ENCODE data around the gene CPXM1. TPM values are rescaled to one million over a fixed set of nuclear protein-coding genes. Genes with fewer than 3 reads are reported as not detected.

Gene CPXM1
- polyA plus RNA-seq, 3 donors: 0.05 TPM; not detected in 2

DNA sequence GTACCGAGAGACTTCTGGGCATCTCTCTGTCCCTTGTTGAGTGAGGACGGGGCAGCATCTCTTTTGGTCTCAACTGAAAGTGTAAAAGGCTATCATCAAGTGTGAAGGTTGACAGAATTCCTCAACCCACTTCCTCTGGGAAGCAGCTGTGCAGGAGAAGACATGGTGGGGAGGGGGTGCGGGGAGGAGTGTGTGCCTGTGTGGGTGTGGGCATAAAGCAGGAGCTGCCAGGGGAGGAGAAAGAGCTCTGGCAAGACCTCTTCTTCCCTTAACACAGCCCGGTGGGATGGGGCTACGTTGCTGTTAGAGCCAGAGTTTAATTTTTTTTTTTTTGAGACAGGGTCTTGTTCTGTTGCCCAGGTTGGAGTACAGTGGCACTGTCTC lies 31.8 kb downstream of the CPXM1 start:
- Histone ChIP-seq H2AFZ (ENCODE audit: insufficient read depth, low read depth, low read length, poor library complexity, severe bottlenecking) (no peak overlapping the region), H3K9ac (ENCODE audit: insufficient read depth, low read length, poor library complexity, severe bottlenecking) (no peak overlapping the region), H3K4me1 (ENCODE audit: control insufficient read depth in 1 of 2, insufficient read depth in 2 of 2, low read length in 2 of 2) (no peaks in the 10 kb centered on the region), H3K79me2 (ENCODE audit: insufficient read depth, low read length) (no peaks in the 10 kb centered on the region), H3K9me3 (replicated peaks in 1 of 2; ENCODE audit: control insufficient read depth in 1 of 2, insufficient read depth in 1 of 2, low read length in 2 of 2) (no peaks in the 10 kb centered on the region), H3K4me3 (replicated peaks in 1 of 3; ENCODE audit: low read depth in 2 of 3, low read length in 3 of 3) (no peak overlapping the region), H4K20me1 (ENCODE audit: insufficient read depth, low read length) (no peaks in the 10 kb centered on the region), H3K27me3 (ENCODE audit: control insufficient read depth in 2 of 2, insufficient read depth in 2 of 2, low read length in 2 of 2) (no peaks in the 10 kb centered on the region), H3K36me3 (replicated peaks in 1 of 2; ENCODE audit: control insufficient read depth in 1 of 2, insufficient read depth in 2 of 2, low read length in 2 of 2) (no peaks in the 10 kb centered on the region), H3K27ac (ENCODE audit: low read depth in 1 of 2, low read length in 2 of 2) (no peak overlapping the region), H3K4me2 (replicated peaks; ENCODE audit: extremely low read depth, low read length, poor library complexity, severe bottlenecking) (no peak overlapping the region)
- TF ChIP-seq, protein P1, sequence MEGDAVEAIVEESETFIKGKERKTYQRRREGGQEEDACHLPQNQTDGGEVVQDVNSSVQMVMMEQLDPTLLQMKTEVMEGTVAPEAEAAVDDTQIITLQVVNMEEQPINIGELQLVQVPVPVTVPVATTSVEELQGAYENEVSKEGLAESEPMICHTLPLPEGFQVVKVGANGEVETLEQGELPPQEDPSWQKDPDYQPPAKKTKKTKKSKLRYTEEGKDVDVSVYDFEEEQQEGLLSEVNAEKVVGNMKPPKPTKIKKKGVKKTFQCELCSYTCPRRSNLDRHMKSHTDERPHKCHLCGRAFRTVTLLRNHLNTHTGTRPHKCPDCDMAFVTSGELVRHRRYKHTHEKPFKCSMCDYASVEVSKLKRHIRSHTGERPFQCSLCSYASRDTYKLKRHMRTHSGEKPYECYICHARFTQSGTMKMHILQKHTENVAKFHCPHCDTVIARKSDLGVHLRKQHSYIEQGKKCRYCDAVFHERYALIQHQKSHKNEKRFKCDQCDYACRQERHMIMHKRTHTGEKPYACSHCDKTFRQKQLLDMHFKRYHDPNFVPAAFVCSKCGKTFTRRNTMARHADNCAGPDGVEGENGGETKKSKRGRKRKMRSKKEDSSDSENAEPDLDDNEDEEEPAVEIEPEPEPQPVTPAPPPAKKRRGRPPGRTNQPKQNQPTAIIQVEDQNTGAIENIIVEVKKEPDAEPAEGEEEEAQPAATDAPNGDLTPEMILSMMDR (IDR thresholded peaks at IDR 0.05): no peak
- Mint-ChIP-seq H3K4me1 (peaks cover 14% of the 10 kb centered on the region), H3K27me3 (ENCODE audit: low read depth in 3 of 3) (peaks cover 8 to 11% (median 9%) of the 10 kb centered on the region in 3 donors), H3K36me3 (no peaks in the 10 kb centered on the region), H3K27ac (no peak overlapping the region), H3K4me3 (no peak overlapping the region), H3K9me3 (peaks cover 0 to 5% (median 0%) of the 10 kb centered on the region in 7 donors)
- intact Hi-C loops (cut with micrococcal nuclease): no loop called here
- DNase-seq: no peak
- 100% methylated on average over 1 of the region's 5 CpGs for WGBS (ENCODE audit: insufficient coverage)

DNA sequence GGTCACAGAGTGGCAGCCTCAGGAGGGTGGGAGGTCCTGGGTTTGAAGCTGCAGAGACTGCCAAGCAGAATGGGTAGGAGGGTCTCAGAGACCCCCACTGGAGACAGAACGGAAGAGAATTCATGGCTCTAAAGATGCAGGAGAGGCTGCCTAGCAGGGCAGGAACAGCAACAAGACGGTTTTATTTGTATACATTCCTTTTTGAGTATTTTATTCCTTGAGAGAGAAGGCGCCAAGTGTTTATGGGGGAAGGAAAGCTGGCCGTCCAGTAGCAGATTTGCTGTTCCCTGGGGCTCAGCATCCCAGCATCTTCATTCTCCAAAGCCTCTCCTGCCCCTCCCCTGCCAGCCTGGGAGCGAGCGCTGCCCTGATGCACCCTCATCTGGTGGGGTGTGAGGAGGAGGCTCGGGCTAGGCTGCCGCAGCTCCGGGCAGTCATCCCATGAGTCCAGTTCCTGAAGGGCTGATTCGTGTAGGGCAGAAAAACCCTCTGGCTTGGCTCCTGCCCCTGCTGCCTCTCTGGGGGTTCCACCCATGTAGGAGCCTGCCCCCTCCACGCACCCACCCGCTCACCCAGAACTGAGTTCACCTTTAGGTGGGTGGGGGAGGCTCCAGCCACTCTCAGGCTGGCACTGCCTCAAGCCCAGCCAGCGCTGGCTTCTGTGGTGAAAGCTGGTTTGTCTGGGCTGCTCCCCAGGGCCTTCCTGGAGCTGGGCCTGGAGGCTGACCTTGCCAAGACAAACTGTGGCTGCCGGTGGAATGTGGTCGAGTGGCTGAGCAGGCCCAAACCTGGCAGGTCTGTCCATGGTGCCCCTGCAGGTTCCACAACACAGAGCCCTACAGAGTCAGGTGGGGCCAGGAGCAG lies 32.4 kb downstream of the CPXM1 start:
- intact Hi-C loops (cut with micrococcal nuclease): no loop called here
- peaks cover 0 to 5% (median 0%) of the 10 kb centered on the region in 7 donors for H3K9me3 Mint-ChIP-seq
- no peak overlapping the region for H3K27ac ChIP-seq (ENCODE audit: low read depth in 1 of 2, low read length in 2 of 2)
- no peaks in the 10 kb centered on the region for H3K27me3 ChIP-seq (ENCODE audit: control insufficient read depth in 2 of 2, insufficient read depth in 2 of 2, low read length in 2 of 2)
- DNase-seq: no peak
- no peaks in the 10 kb centered on the region for H4K20me1 ChIP-seq (ENCODE audit: insufficient read depth, low read length)
- H3K4me3 ChIP-seq (replicated peaks in 1 of 3; ENCODE audit: low read depth in 2 of 3, low read length in 3 of 3): no peak overlapping the region
- H3K36me3 Mint-ChIP-seq: no peaks in the 10 kb centered on the region
- H3K9me3 ChIP-seq (replicated peaks in 1 of 2; ENCODE audit: control insufficient read depth in 1 of 2, insufficient read depth in 1 of 2, low read length in 2 of 2): no peaks in the 10 kb centered on the region
- WGBS (ENCODE audit: insufficient coverage): 87% methylated on average over 8 of the region's 15 CpGs
- TF ChIP-seq, protein P1 (IDR thresholded peaks at IDR 0.05): no peak
- peak overlapping the region in 1 of 7 donors; percentile 19 for H3K27ac Mint-ChIP-seq
- H3K4me2 ChIP-seq (replicated peaks; ENCODE audit: extremely low read depth, low read length, poor library complexity, severe bottlenecking): no peak overlapping the region
- no peak overlapping the region for H3K9ac ChIP-seq (ENCODE audit: insufficient read depth, low read length, poor library complexity, severe bottlenecking)
- H3K79me2 ChIP-seq (ENCODE audit: insufficient read depth, low read length): no peaks in the 10 kb centered on the region
- no peak overlapping the region for H3K4me3 Mint-ChIP-seq
- H2AFZ ChIP-seq (ENCODE audit: insufficient read depth, low read depth, low read length, poor library complexity, severe bottlenecking): no peak overlapping the region
- H3K4me1 ChIP-seq (ENCODE audit: control insufficient read depth in 1 of 2, insufficient read depth in 2 of 2, low read length in 2 of 2): no peaks in the 10 kb centered on the region
- H3K27me3 Mint-ChIP-seq (ENCODE audit: low read depth in 3 of 3): peaks cover 8 to 11% (median 9%) of the 10 kb centered on the region in 3 donors
- H3K4me1 Mint-ChIP-seq: peaks cover 11% of the 10 kb centered on the region
- no peaks in the 10 kb centered on the region for H3K36me3 ChIP-seq (replicated peaks in 1 of 2; ENCODE audit: control insufficient read depth in 1 of 2, insufficient read depth in 2 of 2, low read length in 2 of 2)
